HPDE6-E6E7 (cell line): ENCODE measurements around the gene RPL26.
"Not testable (repeated sequence)": the region's sequence is repeated elsewhere in the genome, so short reads cannot be mapped to it uniquely, and the experiment has no call there.

ENCODE experiments used
- DNase-seq: peaks from one replicate; pipeline ENCODE4 v3.0.0; 2011; ENCODE audit warnings: missing footprints; ENCODE audit errors: extremely low spot score

The RPL26 gene

DNA sequence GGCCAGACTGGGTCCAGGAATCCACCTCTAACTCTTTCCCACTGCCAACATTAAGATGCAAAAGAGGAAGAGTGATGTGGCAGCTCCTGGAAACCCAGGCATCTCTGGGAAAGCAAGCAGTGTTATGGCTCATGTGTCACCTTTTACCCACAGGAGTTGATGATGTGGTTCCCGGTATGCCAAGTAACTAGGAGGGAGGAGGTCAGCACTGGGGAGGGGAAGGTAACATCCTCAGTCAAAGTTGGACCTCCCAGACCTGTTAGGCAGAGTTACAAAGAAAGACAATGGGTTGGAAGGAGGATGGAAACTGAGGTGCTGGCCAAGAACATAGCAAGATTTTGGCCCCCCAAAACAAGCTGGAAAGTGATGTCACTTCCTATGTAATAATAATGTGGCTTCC is 17.9 kb downstream of the RPL26 start:
- no peak for DNase-seq

DNA sequence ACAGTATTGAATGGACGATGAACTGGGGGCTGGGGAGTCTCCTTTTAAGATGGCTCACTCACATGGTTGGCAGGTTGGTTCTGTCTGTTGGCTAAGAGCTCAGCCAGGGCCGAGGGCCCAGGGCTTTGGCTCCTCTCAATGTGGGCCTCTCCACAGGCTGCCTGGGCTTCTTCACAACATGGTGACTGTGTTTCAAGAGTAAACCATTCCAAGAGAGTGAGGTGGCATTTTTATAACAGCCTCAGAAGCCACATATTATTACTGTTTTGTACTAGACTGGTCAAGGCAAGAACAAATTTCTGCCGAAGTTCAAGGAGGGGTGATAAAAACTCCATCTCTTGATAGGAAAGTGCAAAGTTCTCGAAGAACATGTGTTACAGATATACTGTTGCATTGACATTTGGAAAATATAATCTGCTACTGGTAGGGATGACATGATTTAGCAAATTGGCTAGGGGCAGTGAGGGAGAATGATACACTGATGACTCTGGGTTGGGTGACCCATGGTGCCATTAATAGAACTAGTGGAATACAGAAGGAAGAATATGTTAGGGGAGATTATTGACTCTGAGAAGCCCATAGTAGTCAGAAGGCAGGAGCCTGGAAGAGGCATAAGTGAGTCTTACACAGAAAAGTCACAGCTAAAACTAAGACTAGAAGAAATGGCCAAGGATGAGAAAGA is 20.2 kb downstream of the RPL26 start:
- no peak for DNase-seq

GRCh38 chr17:8360751-8361150 is 22.2 kb downstream of the RPL26 start:
- no peak for DNase-seq

GRCh38 chr17:8360260-8360659 is 22.7 kb downstream of the RPL26 start:
- no peak for DNase-seq

DNA sequence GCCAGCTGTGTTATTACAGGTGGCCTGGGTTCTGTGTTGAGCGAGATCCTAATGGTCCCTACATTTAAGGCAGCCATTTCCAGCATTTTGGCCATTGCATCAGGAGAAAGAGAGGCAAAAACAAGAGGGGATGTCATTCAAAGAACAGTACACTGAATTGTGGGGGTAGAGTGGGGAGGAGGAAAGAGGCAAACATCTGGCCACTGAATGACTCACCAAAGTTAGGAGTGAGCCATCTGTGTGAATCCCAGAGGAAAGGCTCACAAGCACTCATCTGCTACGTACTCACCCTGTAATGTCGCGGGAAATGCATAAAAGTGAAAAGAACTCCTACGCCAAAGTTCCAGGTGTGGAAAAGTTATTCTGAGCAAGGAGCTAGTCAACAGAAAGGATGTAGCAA is 23.2 kb downstream of the RPL26 start:
- no peak for DNase-seq

- no peak for DNase-seq
These were observed 25.1 kb downstream of the RPL26 start for GRCh38 chr17:8357910-8358309.

- no peak for DNase-seq
These were observed 28.8 kb downstream of the RPL26 start for GRCh38 chr17:8354236-8354635.

DNA sequence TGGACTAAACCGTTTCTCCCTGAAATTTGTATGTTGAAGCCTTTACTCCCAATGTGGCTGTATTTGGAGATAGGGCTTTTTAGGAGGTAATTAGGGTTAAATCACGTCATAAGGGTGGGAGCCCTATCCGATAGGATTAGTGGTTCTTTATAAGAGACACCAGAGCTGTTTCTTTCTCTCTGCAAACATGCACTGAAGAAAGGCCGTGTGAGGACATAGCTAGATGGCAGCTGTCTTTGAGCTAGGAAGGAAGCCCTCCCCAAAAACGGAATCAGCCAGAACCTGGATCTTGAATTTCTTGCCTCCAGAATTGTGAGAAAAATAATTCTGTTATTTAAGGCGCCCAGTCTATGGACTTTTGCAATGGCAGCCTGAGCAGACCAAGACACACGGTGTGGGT is 29.3 kb downstream of the RPL26 start:
- no peak for DNase-seq

DNA sequence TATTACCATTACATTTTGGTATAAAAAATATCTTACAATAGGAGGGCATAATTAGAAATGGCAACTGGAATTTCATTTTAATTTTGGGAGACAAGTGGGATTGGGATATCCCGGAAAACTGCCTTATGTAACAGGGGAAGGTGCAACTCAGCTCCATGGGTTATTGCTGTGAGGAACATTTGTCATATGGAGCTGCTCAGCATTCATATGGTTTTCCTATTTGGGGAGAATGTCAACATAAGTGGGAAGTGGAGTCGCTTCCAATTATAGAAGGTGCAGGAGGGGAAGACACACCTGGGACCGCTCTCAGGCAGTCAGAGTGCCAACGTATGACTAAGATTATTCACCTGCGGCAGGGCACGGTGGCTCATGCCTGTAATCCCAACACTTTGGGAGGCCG is 32.7 kb downstream of the RPL26 start:
- no peak for DNase-seq

GRCh38 chr17:8347001-8347400 is 36.0 kb downstream of the RPL26 start:
- DNase-seq, result not testable (repeated sequence)

- DNase-seq, result no peak
These were observed 36.9 kb downstream of the RPL26 start for GRCh38 chr17:8345951-8346665.

GRCh38 chr17:8345052-8345690 is 37.8 kb downstream of the RPL26 start:
- no peak for DNase-seq

GRCh38 chr17:8341456-8341855 is 41.5 kb downstream of the RPL26 start:
- DNase-seq, result no peak

DNA sequence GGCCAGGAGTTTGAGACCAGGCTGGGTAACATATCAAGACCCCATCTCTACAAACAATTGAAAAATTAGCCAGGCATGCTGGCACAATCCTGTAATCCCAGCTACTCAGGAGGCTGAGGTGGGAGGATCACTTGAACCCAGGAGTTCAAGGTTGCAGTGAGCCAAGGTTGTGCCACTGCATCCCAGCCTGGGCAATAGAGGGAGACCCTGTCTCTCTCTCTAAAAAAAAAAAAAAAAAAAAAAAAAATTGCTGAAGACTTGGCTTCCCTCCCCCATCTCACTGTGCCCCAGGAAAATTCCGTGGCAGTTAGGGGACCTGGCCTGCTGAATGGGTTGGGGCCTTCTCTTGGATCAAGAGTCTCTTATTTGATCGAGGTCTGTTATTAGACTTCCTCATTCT is 43.5 kb downstream of the RPL26 start, which contains the start of gene ODF4:
TSS of gene ODF4 (plus strand) at position 301 of the 400 bp plus-strand sequence. CDS start 212 bp downstream, outside the sequence.
- DNase-seq, result no peak

DNA sequence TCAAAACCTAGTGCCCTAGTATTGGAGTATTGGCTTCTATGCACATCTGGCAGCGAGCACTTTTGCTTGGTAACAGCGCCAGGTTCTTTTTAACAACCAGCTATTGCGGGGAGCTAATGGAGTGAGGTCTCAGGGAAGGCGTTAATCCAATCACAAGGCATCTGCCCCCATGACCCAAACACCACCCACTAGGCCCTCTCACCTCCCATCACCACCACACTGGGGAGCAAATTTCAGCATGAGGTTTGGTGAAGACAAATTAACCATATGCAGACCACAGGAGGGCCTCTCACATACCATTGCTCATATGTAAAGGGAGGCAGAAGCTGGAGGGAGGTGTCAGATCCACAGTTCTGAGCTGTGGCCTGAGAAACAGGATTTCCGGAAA is 44.2 kb downstream of the RPL26 start:
- DNase-seq, result no peak

- DNase-seq, result no peak
These were observed 44.9 kb downstream of the RPL26 start for GRCh38 chr17:8337802-8338752.

DNA sequence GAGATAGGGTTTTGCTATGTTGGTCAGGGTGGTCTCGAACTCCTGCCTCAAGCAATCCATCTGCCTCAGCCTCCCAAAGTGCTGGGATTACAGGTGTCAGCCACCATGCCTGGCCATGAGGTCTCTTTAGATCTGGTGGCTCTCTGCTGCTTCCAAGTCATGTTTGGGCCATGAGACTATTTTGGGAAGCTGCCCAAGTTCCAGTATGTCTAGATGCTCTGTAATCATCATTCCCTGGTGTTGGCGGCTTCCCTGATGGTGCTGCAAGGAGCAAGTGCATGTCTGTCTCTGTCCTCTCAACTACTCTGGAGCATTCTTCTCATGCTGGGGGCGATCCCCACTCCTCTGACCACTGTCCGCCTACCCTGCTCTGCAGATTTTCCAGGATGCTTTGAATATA is 49.7 kb downstream of the RPL26 start:
- no peak for DNase-seq

DNA sequence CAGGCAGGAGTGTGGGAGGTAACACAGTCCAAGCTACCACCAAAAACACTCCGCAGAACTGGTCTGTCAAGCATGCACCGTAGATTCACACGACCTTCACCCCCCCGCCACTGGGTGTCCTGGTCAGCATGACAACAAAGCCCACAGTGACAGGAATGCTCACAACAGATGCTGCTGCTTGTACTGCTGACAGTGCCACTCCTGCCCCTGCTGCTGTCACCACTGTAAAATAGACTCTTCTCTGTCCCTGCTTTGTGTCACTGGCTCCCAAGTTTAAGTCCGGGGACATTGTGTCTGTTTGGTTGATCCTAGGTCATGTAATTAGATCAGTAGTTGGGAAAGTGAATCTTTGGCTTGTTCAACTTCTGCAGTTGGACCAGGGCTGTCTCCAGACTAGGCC is 50.3 kb downstream of the RPL26 start:
- DNase-seq, result no peak

- DNase-seq, result no peak
These were observed 50.9 kb downstream of the RPL26 start for GRCh38 chr17:8332128-8332527.
